GM21528 (cell line): ENCODE results near the gene SNCA.
A peak's percentile ranks its signal among the peaks of the same experiment; 100 is the strongest.

ENCODE experiments used
- ATAC-seq: cut with Tn5 transposase; IDR thresholded peaks from one replicate; pipeline ENCODE4 v1.9.1; 2021; ENCODE audit warnings: mild to moderate bottlenecking, moderate library complexity; ENCODE audit not compliant: unreplicated experiment, low FRiP score

SNCA gene

DNA sequence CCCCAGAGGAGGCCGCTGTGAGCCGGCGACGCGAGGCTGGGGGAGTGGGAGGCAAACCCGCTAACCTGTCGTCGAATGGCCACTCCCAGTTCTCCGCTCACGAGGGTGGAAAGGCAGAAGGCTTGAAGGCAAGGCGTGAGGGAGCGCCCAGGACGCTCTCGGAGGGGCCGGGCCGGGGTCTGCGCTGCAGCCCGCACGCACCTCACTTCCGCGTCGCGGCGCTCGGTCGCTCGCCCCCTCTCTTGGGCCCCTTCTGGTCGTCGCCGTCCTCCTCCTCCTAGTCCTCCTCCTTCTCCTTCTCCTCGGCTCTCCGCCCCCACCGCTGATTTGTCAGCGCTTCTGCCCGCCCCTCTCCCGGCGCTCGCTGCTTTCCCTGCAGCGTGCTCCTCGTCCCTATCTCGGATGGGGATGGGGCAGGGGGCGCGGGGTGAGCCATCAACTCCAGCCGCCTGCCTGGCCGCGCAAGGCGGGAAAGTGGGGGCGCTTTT is at the start of gene SNCA:
Gene SNCA, minus strand, starts transcription at position 265 of the 488 bp plus-strand sequence. CDS start 1,494 bp downstream, outside the sequence.
- no peak for ATAC-seq

- ATAC-seq, result no peak
Observed at GRCh38 chr4:89879215-89879614, 42.3 kb upstream of the SNCA start.

GRCh38 chr4:89878611-89879010 is 41.6 kb upstream of the SNCA start:
- ATAC-seq, result no peak

DNA sequence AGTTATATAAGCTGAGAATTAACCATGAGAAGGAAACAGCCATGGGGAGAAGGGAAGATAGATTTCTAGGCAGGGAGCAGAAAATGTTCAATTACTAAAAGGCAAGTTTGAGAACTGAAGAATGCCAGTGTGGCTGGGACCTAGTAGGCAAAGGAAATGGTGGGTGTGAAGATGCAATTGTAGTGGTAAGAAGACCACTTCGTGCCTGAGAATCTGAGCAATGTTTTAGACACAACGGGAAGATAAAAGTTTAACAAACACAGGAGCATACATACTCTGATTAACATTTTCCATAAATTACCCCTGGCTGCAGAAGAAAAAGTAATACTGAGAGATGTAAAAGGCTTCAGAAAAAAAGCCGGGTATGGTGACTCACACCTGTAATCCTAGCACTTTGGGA is 39.6 kb upstream of the SNCA start:
- ATAC-seq, result no peak

GRCh38 chr4:89871211-89871610 is 34.2 kb upstream of the SNCA start:
- no peak for ATAC-seq

GRCh38 chr4:89868999-89869589 is 32.1 kb upstream of the SNCA start:
- no peak for ATAC-seq

DNA sequence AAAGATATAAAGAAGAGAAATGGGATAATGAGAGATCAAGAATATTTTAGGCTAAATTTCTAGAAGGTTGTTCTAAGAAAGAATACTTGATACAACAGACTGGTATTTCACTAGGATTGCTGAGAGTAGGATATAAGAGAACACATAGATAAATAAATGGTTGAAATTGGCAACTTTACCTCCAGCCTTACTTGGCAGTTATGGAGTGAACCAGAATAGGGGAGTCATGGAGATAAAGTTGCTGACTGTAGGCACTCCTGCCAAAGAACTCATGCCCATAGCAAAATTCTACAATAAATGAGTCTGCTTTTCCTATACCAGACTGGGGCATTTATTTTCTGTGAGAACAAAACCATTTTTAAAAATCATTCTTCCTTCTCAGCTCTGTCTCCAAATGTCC is 31.3 kb upstream of the SNCA start:
- no peak for ATAC-seq

DNA sequence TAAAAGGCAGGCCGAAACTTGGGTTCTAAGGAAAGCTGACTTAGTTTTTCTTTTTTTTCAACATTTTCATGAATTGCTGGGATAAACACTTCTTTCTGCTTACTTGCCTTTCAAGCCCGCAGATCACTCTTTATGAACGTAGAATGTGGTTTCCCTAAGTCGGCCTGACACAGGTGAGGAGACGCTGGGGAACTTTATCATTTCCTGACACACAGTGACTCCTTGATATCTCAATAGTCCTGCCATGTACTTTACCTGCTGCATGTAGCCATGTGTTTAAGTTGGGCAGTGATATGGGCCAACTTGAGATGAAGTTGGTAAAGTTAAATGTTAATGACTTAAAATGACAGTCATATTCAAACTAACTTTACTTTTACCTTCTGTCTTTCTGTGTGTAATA is 26.6 kb upstream of the SNCA start:
- ATAC-seq, result no peak

DNA sequence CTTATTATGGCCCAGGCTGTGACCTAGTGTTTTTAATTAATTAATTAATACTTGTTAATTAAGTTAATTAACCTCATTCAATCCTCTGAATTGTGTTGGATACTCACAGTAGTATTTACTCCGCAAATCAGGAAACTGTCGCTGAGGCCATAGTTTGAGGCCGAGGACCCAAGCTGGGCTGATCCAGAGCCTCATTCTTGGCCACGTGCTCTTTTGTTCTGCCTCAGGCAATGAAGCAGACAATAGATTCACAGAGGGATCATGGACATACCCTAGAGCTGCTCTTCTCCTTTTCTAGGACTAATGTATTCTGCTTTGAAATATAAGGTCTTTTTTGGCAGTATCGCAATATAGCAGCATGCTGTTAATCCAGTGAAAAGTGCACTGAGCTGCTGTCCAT is 24.0 kb upstream of the SNCA start:
- ATAC-seq, result no peak

- no peak for ATAC-seq
Observed at GRCh38 chr4:89855236-89855635, 18.3 kb upstream of the SNCA start.

DNA sequence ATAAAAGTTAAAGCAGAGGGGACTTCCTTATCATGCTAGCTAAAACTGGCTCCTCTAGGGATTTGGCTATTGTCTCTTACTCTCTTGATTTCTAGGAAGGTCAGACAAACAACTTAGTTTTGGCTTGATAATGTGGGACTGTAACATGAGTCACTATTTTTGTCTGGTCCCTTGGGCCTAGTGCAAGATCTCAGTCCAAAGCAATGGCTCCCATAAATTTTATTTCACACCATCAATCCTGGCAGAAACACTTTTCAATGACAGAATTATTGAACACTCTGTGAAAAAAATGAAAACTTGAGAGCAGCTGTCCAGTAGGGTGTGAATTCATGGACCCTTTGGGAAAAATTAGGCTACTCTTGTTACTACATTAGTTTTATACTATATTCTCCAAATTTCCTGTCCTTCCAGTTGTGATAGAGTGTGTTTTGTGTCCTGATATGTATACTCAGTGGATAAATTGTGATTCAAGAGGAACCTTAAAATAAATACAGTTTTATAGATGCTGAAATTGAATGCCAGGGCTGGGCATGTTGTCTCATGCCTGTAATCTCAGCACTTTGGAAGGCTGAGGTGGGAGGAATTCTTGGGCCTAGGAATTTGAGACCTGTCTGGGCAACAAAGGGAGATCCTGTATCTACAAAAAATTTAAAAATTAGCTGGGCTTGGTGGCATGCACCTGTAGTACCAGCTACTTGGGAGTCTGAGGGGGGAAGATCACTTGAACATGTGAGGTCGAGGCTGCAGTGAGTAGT is 10.8 kb upstream of the SNCA start:
- no peak for ATAC-seq

DNA sequence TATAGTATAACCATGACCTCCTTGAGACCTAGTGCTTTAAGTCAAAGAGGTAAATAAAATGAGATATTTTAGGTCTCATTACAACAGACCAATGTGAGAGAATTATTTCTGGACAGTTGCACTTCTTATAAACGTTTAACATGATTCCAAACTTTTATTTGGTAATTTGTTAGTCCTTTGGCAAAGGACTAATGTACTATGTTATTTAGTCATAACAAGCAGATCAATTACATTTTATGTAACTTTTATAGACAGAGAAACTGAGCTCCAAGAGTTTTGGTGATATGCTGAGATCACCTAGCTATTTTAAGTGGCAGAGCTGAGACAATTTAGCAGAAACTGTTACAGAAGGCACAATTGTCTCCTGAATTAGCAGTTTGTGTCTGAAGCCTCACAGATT is 2.6 kb upstream of the SNCA start:
- ATAC-seq, result no peak

- no peak for ATAC-seq
Observed at GRCh38 chr4:89837993-89838390, 1.0 kb upstream of the SNCA start.

GRCh38 chr4:89837385-89837992 is 528 bp upstream of the SNCA start:
- ATAC-seq, result no peak

GRCh38 chr4:89836031-89836745 is 773 bp downstream of the SNCA start:
- no peak for ATAC-seq

GRCh38 chr4:89835413-89835812 is 1.5 kb downstream of the SNCA start:
- no peak for ATAC-seq

GRCh38 chr4:89834486-89835209 is 2.3 kb downstream of the SNCA start:
- no peak for ATAC-seq

GRCh38 chr4:89829470-89830138 is 7.4 kb downstream of the SNCA start:
- ATAC-seq, result peak; percentile 97

DNA sequence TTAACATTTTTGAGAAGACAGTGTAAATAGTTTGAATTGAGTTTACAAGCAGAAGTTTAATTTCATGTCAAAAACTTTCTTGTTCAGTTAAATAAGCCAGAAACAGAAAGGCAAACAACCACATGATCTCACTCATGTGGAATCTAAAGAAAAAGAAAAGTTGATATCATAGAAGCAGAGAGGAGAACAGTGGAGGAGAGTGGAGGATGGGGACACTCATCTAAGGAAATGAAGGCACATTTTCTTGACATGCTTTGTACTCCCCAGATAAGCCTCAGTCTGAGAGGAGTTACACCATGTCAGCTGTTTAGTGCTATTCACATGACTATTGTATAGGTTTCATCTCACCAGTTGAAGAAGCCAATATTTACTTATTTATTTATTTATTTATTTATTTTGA is 13.5 kb downstream of the SNCA start:
- no peak for ATAC-seq

DNA sequence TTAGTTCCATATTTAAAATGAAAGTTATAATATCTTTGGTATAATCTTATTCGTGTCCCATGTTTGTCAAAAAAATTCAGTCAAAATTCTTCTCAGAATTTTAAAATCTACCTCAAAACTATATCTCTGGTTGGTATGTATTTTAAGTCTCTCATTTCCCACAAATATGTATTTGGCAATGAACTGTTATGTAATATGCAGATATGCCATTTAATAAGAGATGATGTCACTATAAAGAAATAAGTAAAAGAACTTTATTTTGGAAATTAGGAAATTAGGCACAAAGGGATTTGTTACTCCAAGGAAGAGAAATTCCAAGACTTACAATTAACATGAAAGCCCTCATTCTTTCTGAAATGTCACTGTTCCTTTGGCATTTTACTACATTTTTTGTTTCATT is 15.3 kb downstream of the SNCA start:
- no peak for ATAC-seq
